Adrenal gland (tissue), 12 donors: ENCODE results near the gene NYAP2. TPM values are rescaled to one million over a fixed set of nuclear protein-coding genes. Genes with fewer than 3 reads are reported as not detected.
A peak's percentile ranks its signal among the peaks of the same experiment; 100 is the strongest.

Experiments
- DNase-seq, 7 donors: peaks; one replicate each; pipeline ENCODE4 v3.0.0-alpha.2; 2019 to 2020
- H3K27ac ChIP-seq, 5 donors: fragments of 200-600 bp; sonication (generic) in 4 of 5; 1 replicate in 3 of 5; 2 replicates in 2 of 5; pipeline versions ENCODE4 v1.5.1 to v1.8.0; 2016 to 2020; ENCODE audit warnings: mild to moderate bottlenecking in 1 of 5
- H3K27me3 ChIP-seq: fragments of 200-600 bp; 2 replicates; pipeline ENCODE4 v1.8.0; 2021
- H3K36me3 ChIP-seq, 2 donors: fragments of 200-600 bp; replicated peaks in 1 of 2; 1 replicate in 1 of 2; 2 replicates in 1 of 2; pipeline versions ENCODE4 v1.5.1 to v1.8.0; 2018 to 2022
- H3K4me1 ChIP-seq, 2 donors: fragments of 200-600 bp; replicated peaks in 1 of 2; 1 replicate in 1 of 2; 2 replicates in 1 of 2; pipeline versions ENCODE4 v1.5.1 to v1.8.0; 2018 to 2021
- H3K4me3 ChIP-seq, 4 donors: fragments of 200-600 bp; sonication (generic) in 3 of 4; one replicate each; pipeline ENCODE4 v1.5.1; 2016 to 2018
- H3K9me3 ChIP-seq, 3 donors: fragments of 200-600 bp; sonication (generic) in 1 of 3; replicated peaks in 1 of 3; 1 replicate in 2 of 3; 2 replicates in 1 of 3; pipeline versions ENCODE4 v1.5.1 to v1.8.0; 2016 to 2021
- POLR2A ChIP-seq, 2 donors: fragments of 450-650 bp; IDR thresholded peaks; one replicate each; pipeline ENCODE4 v1.6.1; 2017; ENCODE audit warnings: antibody characterized with exemption in 2 of 2, mild to moderate bottlenecking in 2 of 2, moderate library complexity in 1 of 2
- WGBS, 4 donors: extraction: QIAGEN DNeasy Blood & Tissue Kit in 2 of 4; methylation state at CpG; one replicate each; pipeline versions ENCODE4 v1.1.5 to v1.1.7; 2013 to 2017; 5-methylcytosine and 5-hydroxymethylcytosine counted together
- intact Hi-C, 2 donors: fragments of 100-400 bp; cut with DNase I; formaldehyde crosslinking; loops; one replicate each; pipeline versions ENCODE4 v1.14.1 to v1.15.0; 2022 to 2023
- polyA plus RNA-seq, 3 donors: library from polyadenylated mRNA; stranded (reverse); fragments of 200-250 nt in 2 of 3; fragments of 350-450 nt in 1 of 3; fragmentation: Illumina TruSeq in 1 of 3; extraction: RNeasy Lipid Tissue Mini Kit (QIAGEN cat#74804) in 1 of 3; gene quantifications; one replicate each; pipeline ENCODE4 v1.2.3, GENCODE V29; 2013 to 2014
- total RNA-seq, 9 donors: library from RNA; depleted of rRNA in 4 of 9; stranded (reverse); fragments of >200 nt in 4 of 9; fragments of 120-200 nt in 1 of 9; fragmentation: NEBNext Ultra II Directional in 1 of 9; extraction: Animal tissue kit (Norgen Biotek cat#: 25700) in 1 of 9; gene quantifications; one replicate each; pipeline versions ENCODE4 v1.1.0 to v1.2.4, GENCODE V29; 2013 to 2023
- TF ChIP-seq, protein P1 (sequence below), 6 experiments: fragments of 450-650 bp in 4 of 6; fragments of 200-600 bp in 2 of 6; sonication (generic) in 1 of 6; IDR thresholded peaks; 1 replicate in 5 of 6; 2 replicates in 1 of 6; pipeline versions ENCODE4 v1.5.1 to v1.8.0; 2016 to 2021; ENCODE audit warnings: antibody characterized with exemption in 6 of 6, mild to moderate bottlenecking in 2 of 6, moderate library complexity in 1 of 6
- donor health status: healthy with polysubstance abuse.
- donor health status: Bipolar disorder and iron deficiency.
- donor health status: DM: yes; HTN: yes; CAD: no.
- donor health status: DM: no; HTN: no; CAD: no.
- donor health status: DM: no; HTN: no; CAD: no.
- donor health status: DM: yes; HTN: yes; CAD: no.

The NYAP2 gene
- total and polyA plus RNA-seq, 12 donors: under 0.01 to 0.67 (median 0.11) TPM; not detected in 3

- H3K27ac ChIP-seq: no peak overlapping the region
- H3K4me1 ChIP-seq: no peaks in the 10 kb centered on the region
- no peaks in the 10 kb centered on the region for H3K36me3 ChIP-seq
- H3K4me3 ChIP-seq: no peak overlapping the region
- intact Hi-C loops: no loop called here
- no peaks in the 10 kb centered on the region for H3K9me3 ChIP-seq
- no peak for DNase-seq
- H3K27me3 ChIP-seq: no peaks in the 10 kb centered on the region
- WGBS, 4 donors: 67 to 78% (median 74%) methylated on average over 5 of the region's 5 CpGs
- no peak for TF ChIP-seq POLR2A (IDR thresholded peaks at IDR 0.05)
- TF ChIP-seq, protein P1, sequence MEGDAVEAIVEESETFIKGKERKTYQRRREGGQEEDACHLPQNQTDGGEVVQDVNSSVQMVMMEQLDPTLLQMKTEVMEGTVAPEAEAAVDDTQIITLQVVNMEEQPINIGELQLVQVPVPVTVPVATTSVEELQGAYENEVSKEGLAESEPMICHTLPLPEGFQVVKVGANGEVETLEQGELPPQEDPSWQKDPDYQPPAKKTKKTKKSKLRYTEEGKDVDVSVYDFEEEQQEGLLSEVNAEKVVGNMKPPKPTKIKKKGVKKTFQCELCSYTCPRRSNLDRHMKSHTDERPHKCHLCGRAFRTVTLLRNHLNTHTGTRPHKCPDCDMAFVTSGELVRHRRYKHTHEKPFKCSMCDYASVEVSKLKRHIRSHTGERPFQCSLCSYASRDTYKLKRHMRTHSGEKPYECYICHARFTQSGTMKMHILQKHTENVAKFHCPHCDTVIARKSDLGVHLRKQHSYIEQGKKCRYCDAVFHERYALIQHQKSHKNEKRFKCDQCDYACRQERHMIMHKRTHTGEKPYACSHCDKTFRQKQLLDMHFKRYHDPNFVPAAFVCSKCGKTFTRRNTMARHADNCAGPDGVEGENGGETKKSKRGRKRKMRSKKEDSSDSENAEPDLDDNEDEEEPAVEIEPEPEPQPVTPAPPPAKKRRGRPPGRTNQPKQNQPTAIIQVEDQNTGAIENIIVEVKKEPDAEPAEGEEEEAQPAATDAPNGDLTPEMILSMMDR (IDR thresholded peaks at IDR 0.05): no peak
Observed at GRCh38 chr2:225431105-225431863, 31.8 kb downstream of the NYAP2 start.

DNA sequence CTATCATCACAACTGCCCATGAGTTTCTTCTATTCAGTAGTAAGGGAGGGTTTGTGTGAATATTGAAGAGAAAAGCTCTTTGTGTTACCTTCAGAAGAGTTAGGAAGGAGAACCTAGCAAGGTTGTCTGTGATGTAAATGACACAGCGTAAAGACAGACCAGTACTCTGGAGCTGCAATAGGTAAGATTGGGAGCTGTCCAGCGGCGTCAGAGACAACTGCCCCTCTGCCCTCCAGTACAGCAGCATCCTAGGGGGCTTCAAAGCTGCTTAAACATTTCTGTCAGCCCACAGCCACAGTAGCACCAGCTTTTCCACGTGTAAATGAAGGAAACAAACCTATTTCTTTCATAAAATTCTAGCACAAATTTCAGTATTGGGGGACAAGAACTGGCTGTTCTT is 34.5 kb downstream of the NYAP2 start:
- intact Hi-C loops: no loop called here
- Histone ChIP-seq H3K27ac (no peak overlapping the region), H3K27me3 (no peaks in the 10 kb centered on the region), H3K9me3 (no peaks in the 10 kb centered on the region), H3K4me3 (no peak overlapping the region), H3K4me1 (no peaks in the 10 kb centered on the region), H3K36me3 (no peaks in the 10 kb centered on the region)
- WGBS, 4 donors: 27 to 42% (median 35%) methylated on average over 4 of the region's 4 CpGs
- no peak for DNase-seq
- TF ChIP-seq, protein P1 (IDR thresholded peaks at IDR 0.05): no peak
- no peak for TF ChIP-seq POLR2A (IDR thresholded peaks at IDR 0.05)

DNA sequence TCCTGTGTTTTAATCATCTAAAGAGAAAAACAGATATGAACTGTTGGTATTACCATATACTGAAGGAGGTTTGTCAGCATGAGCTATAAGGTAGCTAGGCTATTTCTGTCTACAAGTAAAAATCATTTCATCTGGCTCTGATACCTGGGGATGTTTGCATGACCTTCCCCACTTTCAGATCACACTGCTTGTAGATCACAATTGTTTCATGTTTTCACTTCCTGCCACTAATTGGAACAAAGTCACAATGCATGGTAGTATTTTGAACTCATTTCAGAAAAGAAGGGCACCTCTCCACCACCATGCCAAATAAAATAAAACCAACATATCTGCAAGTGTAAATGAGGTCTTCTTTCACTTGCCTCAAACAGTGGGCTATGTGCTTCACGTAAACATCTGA is 37.8 kb downstream of the NYAP2 start:
- no peak overlapping the region for H3K27ac ChIP-seq
- no peaks in the 10 kb centered on the region for H3K9me3 ChIP-seq
- 76 to 90% (median 84%) methylated on average over 1 of the region's 1 CpG for WGBS, 4 donors
- no peaks in the 10 kb centered on the region for H3K36me3 ChIP-seq
- H3K4me3 ChIP-seq: no peak overlapping the region
- intact Hi-C loops: no loop called here
- H3K4me1 ChIP-seq: no peaks in the 10 kb centered on the region
- H3K27me3 ChIP-seq: no peaks in the 10 kb centered on the region
- TF ChIP-seq POLR2A (IDR thresholded peaks at IDR 0.05): no peak
- TF ChIP-seq, protein P1 (IDR thresholded peaks at IDR 0.05): no peak
- no peak for DNase-seq

GRCh38 chr2:225438248-225438647 is 38.7 kb downstream of the NYAP2 start:
- no peaks in the 10 kb centered on the region for H3K27me3 ChIP-seq
- WGBS, 4 donors: 30 to 39% (median 38%) methylated on average over 1 of the region's 1 CpG
- no peak overlapping the region for H3K4me3 ChIP-seq
- intact Hi-C loops: no loop called here
- TF ChIP-seq POLR2A (IDR thresholded peaks at IDR 0.05): no peak
- TF ChIP-seq, protein P1 (IDR thresholded peaks at IDR 0.05): no peak
- no peaks in the 10 kb centered on the region for H3K4me1 ChIP-seq
- no peaks in the 10 kb centered on the region for H3K36me3 ChIP-seq
- no peaks in the 10 kb centered on the region for H3K9me3 ChIP-seq
- no peak overlapping the region for H3K27ac ChIP-seq
- DNase-seq: peak in 1 of 7 donors; percentile 2
